PFSK-1 (cell line): ENCODE measurements around the gene FRMPD4.

Experiments used
- FOXP2 ChIP-seq: optimal IDR thresholded peaks from 2 replicates; pipeline ENCODE3; 2011; ENCODE audit warnings: borderline replicate concordance, control low read depth, inconsistent platforms; ENCODE audit not compliant: insufficient read depth; ENCODE audit errors: extremely low read length, extremely low read depth
- POLR2AphosphoS5 ChIP-seq: IDR thresholded peaks from 2 replicates; pipeline ENCODE4 v1.6.1; 2012; ENCODE audit warnings: low read depth, mild to moderate bottlenecking, control low read depth, low read length, moderate library complexity
- SIN3A ChIP-seq: IDR thresholded peaks from 2 replicates; pipeline ENCODE4 v1.6.1; 2012; ENCODE audit warnings: mild to moderate bottlenecking, low read length, moderate library complexity, borderline replicate concordance; ENCODE audit not compliant: insufficient read depth
- TAF1 ChIP-seq: IDR thresholded peaks from 2 replicates; pipeline ENCODE4 v1.6.1; 2012; ENCODE audit warnings: low read length, control low read depth, borderline replicate concordance; ENCODE audit not compliant: insufficient read depth
- TF ChIP-seq, protein P1 (sequence below), 2 experiments: IDR thresholded peaks; 2 replicates each; pipeline versions ENCODE4 v1.6.1 to v1.8.0; 2011 to 2012; ENCODE audit warnings: low read depth in 2 of 2, low read length in 2 of 2, control low read depth in 1 of 2, inconsistent platforms in 1 of 2, mild to moderate bottlenecking in 1 of 2, moderate library complexity in 1 of 2; ENCODE audit not compliant: insufficient read depth in 1 of 2

The FRMPD4 gene

DNA sequence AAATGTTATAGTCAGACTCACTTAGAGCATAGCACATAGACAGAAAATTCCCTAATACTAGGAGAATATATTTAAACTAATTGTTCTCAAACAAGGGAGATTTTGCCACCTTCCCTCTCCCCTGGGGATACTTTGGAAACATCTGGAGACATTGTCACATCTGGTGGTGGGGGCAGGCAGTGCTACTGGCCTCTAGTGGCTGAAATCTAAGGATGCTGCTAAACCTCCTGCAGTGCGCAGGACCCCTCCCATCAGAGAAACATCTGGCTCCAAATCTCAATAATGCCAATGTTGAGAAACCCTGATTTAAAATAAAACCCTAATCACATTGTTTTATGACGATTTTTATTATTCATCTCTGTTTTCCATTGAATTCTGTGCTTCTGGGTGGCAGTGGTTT, 244.9 kb downstream of the FRMPD4 start:
- no peak for TF ChIP-seq POLR2AphosphoS5
- TF ChIP-seq TAF1: no peak
- no peak for TF ChIP-seq FOXP2
- TF ChIP-seq, protein P1, sequence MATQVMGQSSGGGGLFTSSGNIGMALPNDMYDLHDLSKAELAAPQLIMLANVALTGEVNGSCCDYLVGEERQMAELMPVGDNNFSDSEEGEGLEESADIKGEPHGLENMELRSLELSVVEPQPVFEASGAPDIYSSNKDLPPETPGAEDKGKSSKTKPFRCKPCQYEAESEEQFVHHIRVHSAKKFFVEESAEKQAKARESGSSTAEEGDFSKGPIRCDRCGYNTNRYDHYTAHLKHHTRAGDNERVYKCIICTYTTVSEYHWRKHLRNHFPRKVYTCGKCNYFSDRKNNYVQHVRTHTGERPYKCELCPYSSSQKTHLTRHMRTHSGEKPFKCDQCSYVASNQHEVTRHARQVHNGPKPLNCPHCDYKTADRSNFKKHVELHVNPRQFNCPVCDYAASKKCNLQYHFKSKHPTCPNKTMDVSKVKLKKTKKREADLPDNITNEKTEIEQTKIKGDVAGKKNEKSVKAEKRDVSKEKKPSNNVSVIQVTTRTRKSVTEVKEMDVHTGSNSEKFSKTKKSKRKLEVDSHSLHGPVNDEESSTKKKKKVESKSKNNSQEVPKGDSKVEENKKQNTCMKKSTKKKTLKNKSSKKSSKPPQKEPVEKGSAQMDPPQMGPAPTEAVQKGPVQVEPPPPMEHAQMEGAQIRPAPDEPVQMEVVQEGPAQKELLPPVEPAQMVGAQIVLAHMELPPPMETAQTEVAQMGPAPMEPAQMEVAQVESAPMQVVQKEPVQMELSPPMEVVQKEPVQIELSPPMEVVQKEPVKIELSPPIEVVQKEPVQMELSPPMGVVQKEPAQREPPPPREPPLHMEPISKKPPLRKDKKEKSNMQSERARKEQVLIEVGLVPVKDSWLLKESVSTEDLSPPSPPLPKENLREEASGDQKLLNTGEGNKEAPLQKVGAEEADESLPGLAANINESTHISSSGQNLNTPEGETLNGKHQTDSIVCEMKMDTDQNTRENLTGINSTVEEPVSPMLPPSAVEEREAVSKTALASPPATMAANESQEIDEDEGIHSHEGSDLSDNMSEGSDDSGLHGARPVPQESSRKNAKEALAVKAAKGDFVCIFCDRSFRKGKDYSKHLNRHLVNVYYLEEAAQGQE (IDR thresholded peaks at IDR 0.05; ENCODE audit: insufficient read depth in 1 of 2, low read depth in 2 of 2, low read length in 2 of 2): no peak
- TF ChIP-seq SIN3A: no peak

DNA sequence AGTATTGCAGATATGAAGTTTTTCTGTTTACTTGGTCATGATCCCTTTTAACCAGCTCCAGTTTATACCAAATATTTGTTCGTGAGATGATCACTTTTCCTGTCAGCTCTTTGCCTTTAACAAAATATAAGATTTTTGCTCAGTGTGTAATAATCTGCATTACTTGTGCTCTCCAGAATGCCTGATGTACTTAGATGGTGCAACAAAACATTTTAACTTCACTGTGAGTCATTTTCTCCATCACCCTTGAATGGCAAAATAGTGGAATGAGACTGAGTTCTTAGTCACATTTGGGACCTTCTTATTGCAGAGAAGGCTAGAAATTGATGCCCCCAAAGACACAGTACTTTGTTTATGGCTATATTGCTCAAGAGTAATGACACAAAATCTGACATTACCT, 252.0 kb downstream of the FRMPD4 start:
- TF ChIP-seq FOXP2 (no peak), POLR2AphosphoS5 (no peak), SIN3A (no peak), TAF1 (no peak)
- TF ChIP-seq, protein P1 (IDR thresholded peaks at IDR 0.05; ENCODE audit: insufficient read depth in 1 of 2, low read depth in 2 of 2, low read length in 2 of 2): no peak

DNA sequence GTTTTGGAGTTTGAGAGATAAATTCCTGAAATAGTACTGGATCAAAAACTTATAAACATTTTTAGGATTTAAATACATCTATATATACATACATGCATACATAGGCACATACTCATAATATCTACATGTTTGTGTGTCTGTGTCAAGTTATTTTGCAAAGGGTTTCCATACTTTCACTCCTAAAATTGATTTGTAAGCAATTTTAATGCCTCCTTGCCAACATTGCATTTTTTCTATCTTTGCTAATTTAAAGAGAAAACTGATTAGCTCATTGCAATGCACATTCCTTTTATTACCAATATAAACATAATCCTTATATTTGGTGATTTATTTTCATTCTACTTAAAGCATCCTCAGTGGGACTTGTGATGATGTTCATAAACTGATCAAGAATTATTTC, 258.3 kb downstream of the FRMPD4 start:
- TF ChIP-seq, protein P1 (IDR thresholded peaks at IDR 0.05; ENCODE audit: insufficient read depth in 1 of 2, low read depth in 2 of 2, low read length in 2 of 2): no peak
- TF ChIP-seq TAF1: no peak
- TF ChIP-seq FOXP2: no peak
- no peak for TF ChIP-seq POLR2AphosphoS5
- no peak for TF ChIP-seq SIN3A

DNA sequence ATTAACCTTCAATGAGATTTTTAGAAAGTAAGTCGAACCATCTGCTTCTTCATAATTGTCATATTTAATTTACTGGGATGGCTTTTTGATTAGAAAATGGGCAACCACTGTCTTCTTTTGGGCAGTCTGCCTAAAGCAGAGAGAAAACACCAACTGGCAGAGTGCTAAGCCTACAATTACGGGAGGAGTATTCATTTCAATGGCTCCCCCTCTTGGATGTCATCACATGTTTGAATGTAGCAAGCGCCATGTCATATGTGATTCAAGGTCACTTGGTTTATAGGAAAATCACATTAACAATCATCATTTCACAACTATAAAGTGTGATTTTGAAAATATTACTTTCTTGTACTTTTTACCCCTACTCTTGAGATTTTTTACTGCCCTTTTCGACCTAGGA, 261.9 kb downstream of the FRMPD4 start:
- TF ChIP-seq POLR2AphosphoS5 (no peak), FOXP2 (no peak), TAF1 (no peak), SIN3A (no peak)
- TF ChIP-seq, protein P1 (IDR thresholded peaks at IDR 0.05; ENCODE audit: insufficient read depth in 1 of 2, low read depth in 2 of 2, low read length in 2 of 2): no peak

DNA sequence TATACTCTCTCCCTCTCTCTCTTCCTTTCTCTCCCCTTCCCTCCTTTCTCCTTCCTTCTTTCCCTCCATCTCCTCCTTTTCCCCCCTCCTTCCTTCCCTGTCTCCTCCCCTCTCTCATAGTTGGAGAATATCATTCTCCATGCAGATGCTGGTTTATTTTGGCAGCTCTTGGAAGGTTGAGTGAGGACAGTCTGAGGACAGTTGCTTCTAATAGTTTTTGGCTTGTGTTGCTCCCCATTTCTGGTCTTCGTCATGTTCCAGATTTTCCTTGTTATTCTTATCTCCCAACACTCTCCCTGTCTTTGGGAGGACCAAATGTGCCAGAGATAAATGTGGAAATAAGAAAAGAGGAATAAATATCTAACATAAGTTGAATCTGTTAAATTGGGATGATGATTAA, 263.0 kb downstream of the FRMPD4 start:
- TF ChIP-seq, protein P1 (IDR thresholded peaks at IDR 0.05; ENCODE audit: insufficient read depth in 1 of 2, low read depth in 2 of 2, low read length in 2 of 2): no peak
- no peak for TF ChIP-seq SIN3A
- no peak for TF ChIP-seq FOXP2
- no peak for TF ChIP-seq TAF1
- TF ChIP-seq POLR2AphosphoS5: no peak
